Liver (tissue), 3 donors: Measurements from ENCODE around the gene B4GALNT3.
A peak's percentile ranks its signal among the peaks of the same experiment; 100 is the strongest.

ENCODE experiments used
- ATF3 ChIP-seq: IDR thresholded peaks from 2 replicates; pipeline ENCODE4 v1.6.1; 2016; ENCODE audit warnings: antibody characterized with exemption
- CTCF ChIP-seq: fragments of 150-350 bp; IDR thresholded peaks from 2 replicates; pipeline ENCODE4 v1.5.1; 2017; ENCODE audit warnings: improper control_type of control experiment, low read depth, low read length; ENCODE audit not compliant: missing input control
- HNF4A ChIP-seq, 2 donors: conservative IDR thresholded peaks; 2 replicates each; pipeline ENCODE4 v1.6.1; 2016; ENCODE audit warnings: antibody characterized with exemption in 2 of 2, mild to moderate bottlenecking in 2 of 2
- JUND ChIP-seq, 2 donors: IDR thresholded peaks; 2 replicates each; pipeline ENCODE4 v1.6.1; 2016; ENCODE audit warnings: antibody characterized with exemption in 2 of 2
- MAX ChIP-seq: IDR thresholded peaks from 2 replicates; pipeline ENCODE4 v1.6.1; 2016; ENCODE audit warnings: antibody characterized with exemption
- NR2F2 ChIP-seq: IDR thresholded peaks from 2 replicates; pipeline ENCODE4 v1.6.1; 2016; ENCODE audit warnings: antibody characterized with exemption
- RAD21 ChIP-seq, 2 donors: IDR thresholded peaks; 2 replicates each; pipeline ENCODE4 v1.6.1; 2016; ENCODE audit warnings: antibody characterized with exemption in 2 of 2, mild to moderate bottlenecking in 2 of 2
- REST ChIP-seq: IDR thresholded peaks from 2 replicates; pipeline ENCODE4 v1.6.1; 2016; ENCODE audit warnings: antibody characterized with exemption, mild to moderate bottlenecking
- RXRA ChIP-seq, 2 donors: IDR thresholded peaks; 2 replicates each; pipeline ENCODE4 v1.6.1; 2017 to 2018; ENCODE audit warnings: antibody characterized with exemption in 2 of 2, mild to moderate bottlenecking in 1 of 2
- SP1 ChIP-seq: IDR thresholded peaks from 2 replicates; pipeline ENCODE4 v1.6.1; 2018; ENCODE audit warnings: antibody characterized with exemption, mild to moderate bottlenecking
- TAF1 ChIP-seq: conservative IDR thresholded peaks from 2 replicates; pipeline ENCODE4 v1.6.1; 2016; ENCODE audit warnings: antibody characterized with exemption, mild to moderate bottlenecking
- YY1 ChIP-seq: IDR thresholded peaks from 2 replicates; pipeline ENCODE4 v1.6.1; 2016; ENCODE audit warnings: antibody characterized with exemption, mild to moderate bottlenecking
- ZBTB33 ChIP-seq: IDR thresholded peaks from 2 replicates; pipeline ENCODE4 v1.6.1; 2016; ENCODE audit warnings: antibody characterized with exemption
- donor health status: healthy.
- donor health status: healthy.

- TF ChIP-seq HNF4A (conservative IDR thresholded peaks at IDR 0.05): peak; percentile 95 to 97
- TF ChIP-seq CTCF: no peak
- peak; percentile 80 for TF ChIP-seq MAX
- no peak for TF ChIP-seq TAF1
- TF ChIP-seq ATF3: peak; percentile 47
- TF ChIP-seq NR2F2: peak; percentile 33
- TF ChIP-seq RAD21 (IDR thresholded peaks at IDR 0.05): peak; percentile 47 to 58
- TF ChIP-seq YY1: peak; percentile 46
- TF ChIP-seq REST: no peak
- TF ChIP-seq RXRA (IDR thresholded peaks at IDR 0.05): peak; percentile 86 to 94
- TF ChIP-seq ZBTB33: no peak
- peak; percentile 29 to 86 for TF ChIP-seq JUND (IDR thresholded peaks at IDR 0.05)
- peak; percentile 94 for TF ChIP-seq SP1
These were observed 123.6 kb downstream of the B4GALNT3 start for GRCh38 chr12:583251-583869.
